Neuronal stem cell (in vitro differentiated cells): ENCODE data around the gene ARHGAP22.

Experiments
- DNase-seq: peaks from one replicate; pipeline ENCODE4 v3.0.0-alpha.2; 2013; ENCODE audit warnings: low spot score
- H2AFZ ChIP-seq: one replicate; pipeline ENCODE4 v1.6.1; 2013; ENCODE audit warnings: mild to moderate bottlenecking, low read length, inconsistent platforms
- H2AK5ac ChIP-seq: 2 replicates; pipeline ENCODE4 v1.6.1; 2013; ENCODE audit warnings: low read depth, mild to moderate bottlenecking, inconsistent platforms, low read length, moderate library complexity, mixed read lengths
- H2BK120ac ChIP-seq: 2 replicates; pipeline ENCODE4 v1.6.1; 2013; ENCODE audit warnings: low read depth, mild to moderate bottlenecking, inconsistent platforms, low read length, moderate library complexity, mixed read lengths
- H2BK12ac ChIP-seq: one replicate; pipeline ENCODE4 v1.6.1; 2013; ENCODE audit warnings: low read length, inconsistent platforms
- H2BK15ac ChIP-seq: 2 replicates; pipeline ENCODE4 v1.6.1; 2013; ENCODE audit warnings: mild to moderate bottlenecking, low read length, inconsistent platforms, mixed read lengths
- H2BK5ac ChIP-seq: one replicate; pipeline ENCODE4 v1.6.1; 2013; ENCODE audit warnings: inconsistent platforms, mild to moderate bottlenecking, low read length, moderate library complexity
- H3K14ac ChIP-seq: one replicate; pipeline ENCODE4 v1.6.1; 2013; ENCODE audit warnings: low read length, inconsistent platforms
- H3K18ac ChIP-seq: 2 replicates; pipeline ENCODE4 v1.6.1; 2013; ENCODE audit warnings: low read length, inconsistent platforms
- H3K23ac ChIP-seq: 2 replicates; pipeline ENCODE4 v1.6.1; 2013; ENCODE audit warnings: low read depth, mild to moderate bottlenecking, mixed read lengths, low read length, inconsistent platforms; ENCODE audit not compliant: poor library complexity
- H3K27ac ChIP-seq: replicated peaks from 3 replicates; pipeline ENCODE4 v1.5.1; 2013; ENCODE audit warnings: low read length, inconsistent platforms
- H3K27me3 ChIP-seq, 3 experiments: 2 replicates each; pipeline ENCODE4 v1.6.1; 2013; ENCODE audit warnings: low read length in 3 of 3, mild to moderate bottlenecking in 2 of 3, inconsistent platforms in 1 of 3, low read depth in 1 of 3, mixed read lengths in 1 of 3, moderate library complexity in 1 of 3; ENCODE audit not compliant: control insufficient read depth in 3 of 3, insufficient read depth in 3 of 3
- H3K36me3 ChIP-seq, 2 donors: replicated peaks in 1 of 2; 2 replicates each; pipeline ENCODE4 v1.6.1; 2013; ENCODE audit warnings: low read length in 2 of 2; ENCODE audit not compliant: control insufficient read depth in 2 of 2, insufficient read depth in 2 of 2
- H3K4ac ChIP-seq: 2 replicates; pipeline ENCODE4 v1.6.1; 2013; ENCODE audit warnings: inconsistent platforms, mild to moderate bottlenecking, low read length, moderate library complexity
- H3K4me1 ChIP-seq, 2 donors: 1 replicate in 1 of 2; 2 replicates in 1 of 2; pipeline ENCODE4 v1.6.1; 2013; ENCODE audit warnings: low read length in 2 of 2, low read depth in 1 of 2; ENCODE audit not compliant: control insufficient read depth in 2 of 2, insufficient read depth in 1 of 2
- H3K4me2 ChIP-seq: one replicate; pipeline ENCODE4 v1.6.1; 2013; ENCODE audit warnings: mild to moderate bottlenecking, low read length, inconsistent platforms; ENCODE audit not compliant: insufficient read depth, poor library complexity, severe bottlenecking
- H3K4me3 ChIP-seq, 2 donors: 2 replicates each; pipeline ENCODE4 v1.5.1; 2013; ENCODE audit warnings: low read length in 2 of 2, mild to moderate bottlenecking in 2 of 2, inconsistent platforms in 1 of 2, moderate library complexity in 1 of 2
- H3K79me1 ChIP-seq: one replicate; pipeline ENCODE4 v1.6.1; 2013; ENCODE audit warnings: low read depth, mild to moderate bottlenecking, inconsistent platforms, low read length, moderate library complexity
- H3K9ac ChIP-seq: one replicate; pipeline ENCODE4 v1.6.1; 2013; ENCODE audit warnings: mild to moderate bottlenecking, low read depth, low read length, inconsistent platforms; ENCODE audit not compliant: poor library complexity
- H3K9me3 ChIP-seq, 2 donors: replicated peaks in 1 of 2; 2 replicates each; pipeline versions ENCODE3 to v1.6.1; 2013; ENCODE audit warnings: low read length in 2 of 2, mild to moderate bottlenecking in 2 of 2, inconsistent platforms in 1 of 2, low read depth in 1 of 2, mixed read lengths in 1 of 2, moderate library complexity in 1 of 2; ENCODE audit not compliant: control insufficient read depth in 2 of 2, insufficient read depth in 1 of 2
- H4K8ac ChIP-seq: one replicate; pipeline ENCODE4 v1.6.1; 2013; ENCODE audit warnings: low read depth, mild to moderate bottlenecking, inconsistent platforms, low read length, moderate library complexity
- H4K91ac ChIP-seq: one replicate; pipeline ENCODE4 v1.6.1; 2013; ENCODE audit warnings: low read length, low read depth, mild to moderate bottlenecking, inconsistent platforms; ENCODE audit not compliant: poor library complexity
- WGBS, 2 donors: extraction: QIAGEN DNeasy Blood & Tissue Kit; methylation state at CpG; one replicate each; pipeline ENCODE4 v1.1.7; 2013; ENCODE audit warnings: missing lambda C conversion rate in 2 of 2, mixed read lengths in 1 of 2; ENCODE audit not compliant: insufficient read length in 2 of 2, insufficient replicate concordance in 1 of 2; ENCODE audit errors: extremely low coverage in 2 of 2; 5-methylcytosine and 5-hydroxymethylcytosine counted together

ARHGAP22 gene

GRCh38 chr10:48577158-48577557 is 27.7 kb downstream of the ARHGAP22 start:
- no peak overlapping the region for H4K91ac ChIP-seq
- no peaks in the 10 kb centered on the region for H3K36me3 ChIP-seq
- H4K8ac ChIP-seq = no peak overlapping the region
- H3K23ac ChIP-seq = no peak overlapping the region
- no peak for DNase-seq
- H3K18ac ChIP-seq = no peak overlapping the region
- H2BK120ac ChIP-seq = no peak overlapping the region
- peaks cover 0 to 4% (median 0%) of the 10 kb centered on the region in 3 experiments for H3K27me3 ChIP-seq
- peaks cover 0 to 4% of the 10 kb centered on the region in 2 donors for H3K4me1 ChIP-seq
- no peak overlapping the region for H3K4me3 ChIP-seq
- H3K27ac ChIP-seq = no peak overlapping the region
- H2AK5ac ChIP-seq = no peak overlapping the region
- no peak overlapping the region for H3K14ac ChIP-seq
- no peak overlapping the region for H2BK5ac ChIP-seq
- no peak overlapping the region for H3K4me2 ChIP-seq
- no peak overlapping the region for H3K4ac ChIP-seq
- H2AFZ ChIP-seq = no peak overlapping the region
- WGBS, 2 donors = no CpG with 5 or more reads among the region's 5 CpGs
- H3K9ac ChIP-seq = no peak overlapping the region
- no peak overlapping the region for H2BK12ac ChIP-seq
- H3K9me3 ChIP-seq = no peaks in the 10 kb centered on the region
- H2BK15ac ChIP-seq = no peak overlapping the region
- H3K79me1 ChIP-seq = no peaks in the 10 kb centered on the region

GRCh38 chr10:48576501-48576900 is 28.4 kb downstream of the ARHGAP22 start:
- H3K18ac ChIP-seq = no peak overlapping the region

GRCh38 chr10:48575901-48576300 is 29.0 kb downstream of the ARHGAP22 start:
- no peak overlapping the region for H2AK5ac ChIP-seq
- H2BK5ac ChIP-seq = no peak overlapping the region
- no peak overlapping the region for H3K9ac ChIP-seq
- H2BK120ac ChIP-seq = no peak overlapping the region
- no peaks in the 10 kb centered on the region for H3K79me1 ChIP-seq
- no peak overlapping the region for H2BK15ac ChIP-seq
- no peak overlapping the region for H3K27ac ChIP-seq
- no peak overlapping the region for H4K8ac ChIP-seq
- peaks cover 0 to 4% (median 0%) of the 10 kb centered on the region in 3 experiments for H3K27me3 ChIP-seq
- H3K4me2 ChIP-seq = no peak overlapping the region
- peaks cover 0 to 4% of the 10 kb centered on the region in 2 donors for H3K4me1 ChIP-seq
- no peak overlapping the region for H3K4ac ChIP-seq
- H2BK12ac ChIP-seq = no peak overlapping the region
- no peak overlapping the region for H3K14ac ChIP-seq
- H3K4me3 ChIP-seq = no peak overlapping the region
- H4K91ac ChIP-seq = no peak overlapping the region
- no peak overlapping the region for H2AFZ ChIP-seq
- H3K18ac ChIP-seq = peak overlapping the region; percentile 82
- DNase-seq = no peak
- H3K9me3 ChIP-seq = no peaks in the 10 kb centered on the region
- no peaks in the 10 kb centered on the region for H3K36me3 ChIP-seq
- WGBS, 2 donors = no CpG with 5 or more reads among the region's 4 CpGs
- no peak overlapping the region for H3K23ac ChIP-seq

More at GRCh38 chr10:48576501-48576900, 28.4 kb downstream of the ARHGAP22 start:
- WGBS, 2 donors = no CpG with 5 or more reads among the region's 2 CpGs
- Histone ChIP-seq H3K23ac (no peak overlapping the region), H3K27me3 (peaks cover 0 to 4% (median 0%) of the 10 kb centered on the region in 3 experiments), H3K9me3 (no peaks in the 10 kb centered on the region), H3K9ac (no peak overlapping the region), H2BK5ac (no peak overlapping the region), H3K14ac (no peak overlapping the region), H3K36me3 (no peaks in the 10 kb centered on the region), H2AFZ (no peak overlapping the region), H3K4ac (no peak overlapping the region), H2BK15ac (no peak overlapping the region), H2AK5ac (no peak overlapping the region), H3K4me1 (peaks cover 0 to 4% of the 10 kb centered on the region in 2 donors), H3K79me1 (no peaks in the 10 kb centered on the region), H3K4me2 (no peak overlapping the region), H3K4me3 (no peak overlapping the region), H2BK120ac (no peak overlapping the region), H2BK12ac (no peak overlapping the region), H3K27ac (no peak overlapping the region), H4K91ac (no peak overlapping the region), H4K8ac (no peak overlapping the region)
- DNase-seq = no peak

- no peak overlapping the region for H3K27ac ChIP-seq
- H2BK5ac ChIP-seq = no peak overlapping the region
- H3K4me2 ChIP-seq = no peak overlapping the region
- no peak overlapping the region for H4K91ac ChIP-seq
- no peak overlapping the region for H3K4me3 ChIP-seq
- no peak overlapping the region for H2BK120ac ChIP-seq
- no peak overlapping the region for H3K14ac ChIP-seq
- H3K4ac ChIP-seq = no peak overlapping the region
- H3K18ac ChIP-seq = no peak overlapping the region
- H3K9me3 ChIP-seq = no peaks in the 10 kb centered on the region
- H2BK15ac ChIP-seq = no peak overlapping the region
- no peaks in the 10 kb centered on the region for H3K36me3 ChIP-seq
- no CpG with 5 or more reads among the region's 6 CpGs for WGBS, 2 donors
- no peak overlapping the region for H3K23ac ChIP-seq
- no peak overlapping the region for H3K9ac ChIP-seq
- H4K8ac ChIP-seq = no peak overlapping the region
- peaks cover 0 to 4% of the 10 kb centered on the region in 2 donors for H3K4me1 ChIP-seq
- H3K79me1 ChIP-seq = no peaks in the 10 kb centered on the region
- DNase-seq = no peak
- H2BK12ac ChIP-seq = no peak overlapping the region
- no peak overlapping the region for H2AFZ ChIP-seq
- H3K27me3 ChIP-seq = peaks cover 0 to 4% (median 0%) of the 10 kb centered on the region in 3 experiments
- H2AK5ac ChIP-seq = no peak overlapping the region
These were observed 30.0 kb downstream of the ARHGAP22 start for GRCh38 chr10:48574817-48575380.
